Measurements from ENCODE around the gene CAPN1. TPM values are rescaled to one million over a fixed set of nuclear protein-coding genes. Genes with fewer than 3 reads are reported as not detected.

The CAPN1 gene
- total and polyA plus RNA-seq, 2 of the 13 experiments (the other 11 are each of a cell fraction or from before 2014, with no cell fraction given) = 57.3 to 82.6 TPM

DNA sequence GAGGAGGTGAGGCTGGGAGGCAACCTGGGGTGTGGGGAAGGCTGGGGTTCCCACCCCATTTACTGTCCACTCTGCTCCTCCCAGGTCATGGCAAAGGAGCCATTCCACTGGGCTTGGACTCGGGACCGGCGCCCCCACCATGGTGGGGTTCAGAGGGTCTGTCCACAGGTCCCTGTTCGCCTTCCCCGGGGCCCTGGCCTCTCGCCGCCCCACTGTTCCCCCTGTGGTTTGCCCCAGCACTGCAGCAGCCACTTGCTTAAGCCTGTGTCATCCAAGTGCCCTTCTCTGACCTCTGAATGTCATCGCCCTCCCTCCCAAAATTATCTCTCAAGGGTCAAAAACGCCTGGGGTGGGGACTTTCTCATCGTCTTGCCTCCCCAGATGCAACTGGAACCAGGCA, 9.1 kb upstream of the CAPN1 start:
- in situ Hi-C loops (cut with HindIII; ENCODE audit: extremely low pct_ligation_motif_present, low pct_unique_long_range_greater_than_20kb) (no loop called here), intact Hi-C loops (cut with micrococcal nuclease; ENCODE audit: unreplicated experiment) (no loop called here)
- H3K4me1 ChIP-seq (ENCODE audit: insufficient read depth, low read length) = peaks cover 59% of the 10 kb centered on the region
- ChIA-PET CTCF (ENCODE audit: low intra/inter-chr PET ratio, low total read pairs) (no interaction called here), POLR2A (interaction anchor here (1.0 to 2.9 kb wide), 2 partner anchors 9 to 37 kb away, joined by 3 to 13 read pairs; partner anchors contain the start of gene CAPN1)
- H3K9ac ChIP-seq (ENCODE audit: insufficient read depth, low read depth, low read length) = no peak overlapping the region
- FAIRE-seq = no peak
- no peaks in the 10 kb centered on the region for H4K20me1 ChIP-seq (ENCODE audit: insufficient read depth, low read length)
- no peak for DNase-seq (ENCODE audit: low spot score)
- TF ChIP-seq IKZF4 (CRISPR knock-in tag; IDR thresholded peaks at IDR 0.05; ENCODE audit: borderline replicate concordance, low read depth, not compliant biosample characterization) = no peak
- no peak for TF ChIP-seq NR1H2 (CRISPR knock-in tag; IDR thresholded peaks at IDR 0.05; ENCODE audit: borderline replicate concordance, low read depth)
- no peak for TF ChIP-seq ZBTB42 (CRISPR knock-in tag; IDR thresholded peaks at IDR 0.05)
- TF ChIP-seq RBM22 (optimal IDR thresholded peaks at IDR 0.05; ENCODE audit: low read length) = no peak
- no peak for TF ChIP-seq POLR2G (IDR thresholded peaks at IDR 0.05; ENCODE audit: low read depth, low read length)
- no peak for TF ChIP-seq ZSCAN25 (CRISPR knock-in tag; IDR thresholded peaks at IDR 0.05)
- TF ChIP-seq TCF7 (IDR thresholded peaks at IDR 0.05; ENCODE audit: low read depth) = no peak
- TF ChIP-seq STAT5B (CRISPR knock-in tag; IDR thresholded peaks at IDR 0.05) = no peak
- TF ChIP-seq, protein P1, sequence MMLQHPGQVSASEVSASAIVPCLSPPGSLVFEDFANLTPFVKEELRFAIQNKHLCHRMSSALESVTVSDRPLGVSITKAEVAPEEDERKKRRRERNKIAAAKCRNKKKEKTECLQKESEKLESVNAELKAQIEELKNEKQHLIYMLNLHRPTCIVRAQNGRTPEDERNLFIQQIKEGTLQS (CRISPR knock-in tag; IDR thresholded peaks at IDR 0.05) = no peak
- TF ChIP-seq ZNF292 (CRISPR knock-in tag; IDR thresholded peaks at IDR 0.05; ENCODE audit: borderline replicate concordance, low read depth) = no peak
- no peak for TF ChIP-seq RELA (CRISPR knock-in tag; IDR thresholded peaks at IDR 0.05)
- no peak for TF ChIP-seq EED (CRISPR knock-in tag; IDR thresholded peaks at IDR 0.05)
- TF ChIP-seq CAMTA2 (CRISPR knock-in tag; IDR thresholded peaks at IDR 0.05; ENCODE audit: borderline replicate concordance) = no peak
- TF ChIP-seq, protein P2, sequence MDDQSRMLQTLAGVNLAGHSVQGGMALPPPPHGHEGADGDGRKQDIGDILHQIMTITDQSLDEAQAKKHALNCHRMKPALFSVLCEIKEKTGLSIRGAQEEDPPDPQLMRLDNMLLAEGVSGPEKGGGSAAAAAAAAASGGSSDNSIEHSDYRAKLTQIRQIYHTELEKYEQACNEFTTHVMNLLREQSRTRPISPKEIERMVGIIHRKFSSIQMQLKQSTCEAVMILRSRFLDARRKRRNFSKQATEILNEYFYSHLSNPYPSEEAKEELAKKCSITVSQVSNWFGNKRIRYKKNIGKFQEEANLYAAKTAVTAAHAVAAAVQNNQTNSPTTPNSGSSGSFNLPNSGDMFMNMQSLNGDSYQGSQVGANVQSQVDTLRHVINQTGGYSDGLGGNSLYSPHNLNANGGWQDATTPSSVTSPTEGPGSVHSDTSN (CRISPR knock-in tag; IDR thresholded peaks at IDR 0.05; ENCODE audit: borderline replicate concordance) = no peak
- no peak for TF ChIP-seq ZNF709 (CRISPR knock-in tag; IDR thresholded peaks at IDR 0.05)
- no peak for TF ChIP-seq CBFB (CRISPR knock-in tag; IDR thresholded peaks at IDR 0.05)
- no peaks in the 10 kb centered on the region for H3K27me3 ChIP-seq (ENCODE audit: control insufficient read depth in 1 of 2, insufficient read depth in 2 of 2, low read length in 2 of 2)
- no TSS peak for BruUV-seq (replicated peaks)
- H3K4me3 ChIP-seq (replicated peaks in 1 of 3; ENCODE audit: insufficient read depth in 1 of 3, low read depth in 2 of 3, low read length in 3 of 3) = no peak overlapping the region
- H3K9me3 ChIP-seq (ENCODE audit: low read length) = no peaks in the 10 kb centered on the region
- no peaks in the 10 kb centered on the region for H3K36me3 ChIP-seq (replicated peaks in 1 of 2; ENCODE audit: control insufficient read depth in 1 of 2, insufficient read depth in 2 of 2, low read length in 2 of 2)
- no peak overlapping the region for H3K27ac ChIP-seq (ENCODE audit: extremely low read length, insufficient read depth, low read length)
- no peak overlapping the region for H2AFZ ChIP-seq (ENCODE audit: low read length)
- H3K79me2 ChIP-seq (ENCODE audit: insufficient read depth, low read length) = no peaks in the 10 kb centered on the region
- no peak for ATAC-seq
- no peak overlapping the region for H3K4me2 ChIP-seq (ENCODE audit: low read depth, low read length)
- 69% methylated on average over 10 of the region's 10 CpGs for WGBS (ENCODE audit: low lambda C conversion rate)
